Neuron (in vitro differentiated cells): ENCODE results near the gene MICAL3.
A peak's percentile ranks its signal among the peaks of the same experiment; 100 is the strongest.

ENCODE experiments used
- H2AFZ ChIP-seq: one replicate; pipeline ENCODE4 v1.6.1; 2013; ENCODE audit warnings: low read depth, mild to moderate bottlenecking, inconsistent platforms, low read length, moderate library complexity
- H3K27me3 ChIP-seq: one replicate; pipeline ENCODE4 v1.6.1; 2013; ENCODE audit warnings: low read length; ENCODE audit not compliant: insufficient read depth
- H3K36me3 ChIP-seq: one replicate; pipeline ENCODE4 v1.6.1; 2013; ENCODE audit warnings: low read length; ENCODE audit not compliant: insufficient read depth
- H3K4me1 ChIP-seq: one replicate; pipeline ENCODE4 v1.6.1; 2013; ENCODE audit warnings: low read length; ENCODE audit not compliant: insufficient read depth
- H3K4me3 ChIP-seq: 2 replicates; pipeline ENCODE4 v1.5.1; 2013; ENCODE audit warnings: mild to moderate bottlenecking, low read length, moderate library complexity
- H3K9me3 ChIP-seq: one replicate; pipeline ENCODE4 v1.6.1; 2013; ENCODE audit warnings: low read length

The MICAL3 gene

GRCh38 chr22:17917490-17917983, 106.8 kb downstream of the MICAL3 start:
- no peak overlapping the region for H2AFZ ChIP-seq
- H3K9me3 ChIP-seq = no peaks in the 10 kb centered on the region
- no peaks in the 10 kb centered on the region for H3K27me3 ChIP-seq
- no peaks in the 10 kb centered on the region for H3K36me3 ChIP-seq
- H3K4me1 ChIP-seq = peaks cover 24% of the 10 kb centered on the region
- no peak overlapping the region for H3K4me3 ChIP-seq

GRCh38 chr22:17916226-17916889, 108.0 kb downstream of the MICAL3 start:
- H2AFZ ChIP-seq = no peak overlapping the region
- H3K4me3 ChIP-seq = no peak overlapping the region
- no peaks in the 10 kb centered on the region for H3K9me3 ChIP-seq
- no peaks in the 10 kb centered on the region for H3K36me3 ChIP-seq
- H3K4me1 ChIP-seq = peaks cover 24% of the 10 kb centered on the region
- H3K27me3 ChIP-seq = no peaks in the 10 kb centered on the region

- no peaks in the 10 kb centered on the region for H3K27me3 ChIP-seq
- H3K36me3 ChIP-seq = no peaks in the 10 kb centered on the region
- no peak overlapping the region for H2AFZ ChIP-seq
- H3K4me1 ChIP-seq = peaks cover 29% of the 10 kb centered on the region
- no peaks in the 10 kb centered on the region for H3K9me3 ChIP-seq
- no peak overlapping the region for H3K4me3 ChIP-seq
These were observed 108.7 kb downstream of the MICAL3 start for GRCh38 chr22:17915676-17916075.

DNA sequence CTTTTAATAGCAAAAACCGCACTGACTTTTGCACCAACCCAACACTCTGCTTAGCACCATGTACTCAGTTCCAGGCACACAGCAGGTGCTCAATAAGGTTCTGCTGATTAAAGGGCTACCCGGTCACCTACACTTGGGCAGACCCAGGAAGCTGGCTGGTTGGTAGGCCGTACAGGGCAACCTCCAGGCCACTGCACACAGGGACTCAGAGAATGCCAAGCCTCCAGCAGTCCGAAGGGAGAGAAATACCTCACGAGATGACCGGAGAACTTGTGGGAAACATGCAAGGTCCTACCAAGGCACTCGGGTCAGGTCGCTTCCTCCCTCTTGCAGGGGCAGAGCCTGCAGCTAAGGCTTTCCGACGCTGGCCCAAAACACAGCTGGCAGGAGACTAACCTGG, 109.2 kb downstream of the MICAL3 start:
- Histone ChIP-seq H3K4me3 (no peak overlapping the region), H3K36me3 (no peaks in the 10 kb centered on the region)

GRCh38 chr22:17914474-17914873, 109.9 kb downstream of the MICAL3 start:
- H2AFZ ChIP-seq = no peak overlapping the region
- no peak overlapping the region for H3K4me3 ChIP-seq
- H3K9me3 ChIP-seq = no peaks in the 10 kb centered on the region
- no peaks in the 10 kb centered on the region for H3K36me3 ChIP-seq
- peaks cover 29% of the 10 kb centered on the region for H3K4me1 ChIP-seq
- H3K27me3 ChIP-seq = no peaks in the 10 kb centered on the region

More for the DNA sequence above, 109.2 kb downstream of the MICAL3 start:
- Histone ChIP-seq H3K27me3 (no peaks in the 10 kb centered on the region), H3K9me3 (no peaks in the 10 kb centered on the region), H3K4me1 (peaks cover 29% of the 10 kb centered on the region), H2AFZ (no peak overlapping the region)

GRCh38 chr22:17913801-17914347, 110.5 kb downstream of the MICAL3 start:
- Histone ChIP-seq H3K36me3 (no peaks in the 10 kb centered on the region), H2AFZ (no peak overlapping the region), H3K27me3 (no peaks in the 10 kb centered on the region), H3K4me3 (no peak overlapping the region), H3K4me1 (peaks cover 30% of the 10 kb centered on the region), H3K9me3 (no peaks in the 10 kb centered on the region)

DNA sequence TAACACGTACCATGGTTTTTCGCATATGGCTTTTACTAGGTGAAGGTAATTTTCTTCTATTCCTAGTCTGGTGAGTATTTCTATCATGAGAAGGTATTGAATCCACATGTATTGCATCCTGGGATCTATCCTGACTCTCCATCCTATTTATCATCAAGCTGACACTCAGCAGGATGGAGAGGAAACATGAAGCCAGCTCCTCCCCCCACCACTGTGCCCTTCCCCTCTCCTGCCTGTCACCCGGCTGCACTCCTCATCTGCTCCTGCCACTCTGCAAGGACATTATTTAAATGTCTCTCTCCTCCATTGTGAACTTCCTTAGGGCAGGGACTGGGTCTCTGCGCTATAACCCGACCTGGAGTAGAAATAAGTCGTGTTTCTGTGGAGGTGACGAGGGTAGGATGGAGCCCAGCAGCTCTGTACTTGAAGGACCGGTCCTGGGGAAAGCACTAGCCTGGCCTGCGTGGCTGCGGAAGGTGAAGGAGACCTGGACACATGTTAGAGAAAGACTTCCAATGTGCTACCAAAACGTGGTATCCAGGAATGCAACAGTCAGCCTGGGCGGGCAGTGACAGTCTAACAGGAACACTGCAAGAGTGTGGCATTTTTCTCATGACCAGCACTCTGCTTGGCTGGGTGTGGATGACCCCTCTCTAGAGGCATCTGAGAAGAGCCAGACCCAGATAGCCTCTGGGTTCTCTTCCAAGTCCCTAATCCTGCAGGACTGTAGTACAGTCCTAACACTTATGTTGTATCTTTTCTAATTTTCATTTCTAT, 111.2 kb downstream of the MICAL3 start:
- Histone ChIP-seq H2AFZ (no peak overlapping the region), H3K27me3 (no peaks in the 10 kb centered on the region), H3K4me1 (peaks cover 30% of the 10 kb centered on the region), H3K36me3 (no peaks in the 10 kb centered on the region), H3K9me3 (no peaks in the 10 kb centered on the region), H3K4me3 (no peak overlapping the region)

GRCh38 chr22:17911887-17912286, 112.5 kb downstream of the MICAL3 start:
- no peaks in the 10 kb centered on the region for H3K36me3 ChIP-seq
- H2AFZ ChIP-seq = no peak overlapping the region
- H3K4me1 ChIP-seq = peaks cover 30% of the 10 kb centered on the region
- no peaks in the 10 kb centered on the region for H3K9me3 ChIP-seq
- H3K27me3 ChIP-seq = no peaks in the 10 kb centered on the region
- H3K4me3 ChIP-seq = no peak overlapping the region

GRCh38 chr22:17911312-17911705, 113.1 kb downstream of the MICAL3 start:
- Histone ChIP-seq H3K4me3 (no peak overlapping the region), H3K9me3 (no peaks in the 10 kb centered on the region), H2AFZ (no peak overlapping the region), H3K4me1 (peaks cover 30% of the 10 kb centered on the region), H3K27me3 (no peaks in the 10 kb centered on the region), H3K36me3 (peaks cover under 1% of the 10 kb centered on the region)

DNA sequence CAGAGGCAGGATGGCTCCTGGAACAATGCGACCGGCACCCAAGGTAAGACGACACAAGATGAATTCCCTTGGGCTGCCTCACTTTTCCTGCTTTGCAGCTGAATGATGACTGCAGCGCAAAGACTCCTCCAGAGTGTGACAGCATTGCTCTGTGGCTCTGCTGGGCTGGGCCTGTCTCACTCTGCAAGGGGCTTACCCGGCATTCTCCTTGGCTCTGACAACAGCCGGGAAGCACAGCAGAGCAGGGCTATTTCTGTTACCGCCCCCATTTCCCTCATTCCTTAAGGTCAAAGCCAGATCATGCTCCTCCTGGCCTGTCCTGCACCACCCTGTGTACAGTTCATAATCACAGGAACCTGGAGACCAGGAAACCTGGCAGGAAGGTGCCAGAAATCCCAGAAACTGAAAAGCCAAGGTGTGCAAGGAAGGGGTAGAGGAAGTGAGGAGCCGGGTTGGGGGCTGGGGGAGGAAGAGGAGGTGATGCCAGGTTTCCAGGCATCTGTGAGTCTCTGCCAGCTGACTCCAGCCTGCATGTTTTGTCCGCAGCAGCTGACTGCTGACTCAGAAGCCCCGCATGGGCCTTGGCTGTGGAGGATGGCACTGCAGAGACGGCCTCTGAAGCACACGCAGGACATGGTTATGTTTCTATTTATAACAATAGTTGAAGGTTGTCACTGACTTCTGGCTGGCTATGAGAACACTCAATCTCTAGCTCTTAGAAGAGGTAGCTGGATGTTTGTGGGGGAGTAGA, 113.6 kb downstream of the MICAL3 start:
- peak overlapping the region; percentile 4 for H3K4me3 ChIP-seq
- peaks cover 30% of the 10 kb centered on the region for H3K4me1 ChIP-seq
- H3K36me3 ChIP-seq = peaks cover 6% of the 10 kb centered on the region
- no peaks in the 10 kb centered on the region for H3K9me3 ChIP-seq
- no peak overlapping the region for H2AFZ ChIP-seq
- no peaks in the 10 kb centered on the region for H3K27me3 ChIP-seq

DNA sequence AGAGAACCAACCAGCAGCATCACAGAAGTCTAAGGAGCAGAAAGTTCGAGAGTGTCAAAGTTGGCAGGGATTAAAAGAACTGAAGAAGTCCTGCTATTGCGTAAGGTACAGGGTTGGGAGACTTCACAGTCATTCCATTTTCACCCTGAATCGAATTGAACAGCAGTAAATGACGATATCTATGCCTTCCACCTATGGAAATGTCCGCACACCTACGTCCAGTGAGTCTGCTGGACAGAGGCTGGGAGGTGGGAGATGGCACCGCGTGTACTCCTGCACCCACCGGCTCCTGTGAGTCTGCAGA, 116.7 kb downstream of the MICAL3 start:
- peaks cover 38% of the 10 kb centered on the region for H3K4me1 ChIP-seq
- no peaks in the 10 kb centered on the region for H3K9me3 ChIP-seq
- no peaks in the 10 kb centered on the region for H3K27me3 ChIP-seq
- H3K4me3 ChIP-seq = no peak overlapping the region
- H2AFZ ChIP-seq = no peak overlapping the region
- H3K36me3 ChIP-seq = peaks cover 14% of the 10 kb centered on the region

GRCh38 chr22:17906978-17907747, 117.2 kb downstream of the MICAL3 start:
- H3K4me3 ChIP-seq = no peak overlapping the region
- peaks cover 14% of the 10 kb centered on the region for H3K36me3 ChIP-seq
- H3K9me3 ChIP-seq = no peaks in the 10 kb centered on the region
- peaks cover 38% of the 10 kb centered on the region for H3K4me1 ChIP-seq
- H2AFZ ChIP-seq = no peak overlapping the region
- H3K27me3 ChIP-seq = no peaks in the 10 kb centered on the region
